ENCODE data around the gene CACNG1.

GRCh38 chr17:67008101-67008500 lies 36.3 kb upstream of the CACNG1 start:
- no peak for TF ChIP-seq POLR2A (IDR thresholded peaks at IDR 0.05; ENCODE audit: low read length)
- no peak for TF ChIP-seq GATA1 (IDR thresholded peaks at IDR 0.05; ENCODE audit: low read depth, low read length)

Measured in erythroblast (primary cell).